HG03175 (cell line): ENCODE data around the gene SCO2.
"Not testable (repeated sequence)": the region's sequence is repeated elsewhere in the genome, so short reads cannot be mapped to it uniquely, and the experiment has no call there.

ENCODE experiments used
- ATAC-seq: cut with Tn5 transposase; IDR thresholded peaks from one replicate; pipeline ENCODE4 v1.9.1; 2021; ENCODE audit warnings: mild to moderate bottlenecking, moderate library complexity; ENCODE audit not compliant: unreplicated experiment

The SCO2 gene

GRCh38 chr22:50551160-50551752 is 25.9 kb upstream of the SCO2 start:
- ATAC-seq: no peak

GRCh38 chr22:50550395-50550794 is 25.0 kb upstream of the SCO2 start:
- ATAC-seq: no peak

- ATAC-seq: no peak
Observed at GRCh38 chr22:50548921-50549790, 23.8 kb upstream of the SCO2 start.

- ATAC-seq: no peak
Observed at GRCh38 chr22:50548040-50548920, 22.9 kb upstream of the SCO2 start.

- ATAC-seq: no peak
Observed at GRCh38 chr22:50547263-50547985, 22.0 kb upstream of the SCO2 start.

- ATAC-seq: no peak
Observed at GRCh38 chr22:50546326-50547262, 21.2 kb upstream of the SCO2 start.

- ATAC-seq: no peak
Observed at GRCh38 chr22:50545522-50546325, 20.3 kb upstream of the SCO2 start, which contains the start of gene KLHDC7B. Gene KLHDC7B, plus strand, starts transcription at chr22:50545899. Its CDS starts 345 bp downstream, at chr22:50546244.

GRCh38 chr22:50544746-50545253 is 19.4 kb upstream of the SCO2 start:
- no peak for ATAC-seq

GRCh38 chr22:50544078-50544745 is 18.8 kb upstream of the SCO2 start:
- no peak for ATAC-seq

- no peak for ATAC-seq
Observed at GRCh38 chr22:50542416-50542927, 17.1 kb upstream of the SCO2 start.

GRCh38 chr22:50541667-50542026 is 16.2 kb upstream of the SCO2 start:
- not testable (repeated sequence) for ATAC-seq

- no peak for ATAC-seq
Observed at GRCh38 chr22:50540381-50540780, 15.0 kb upstream of the SCO2 start.

- ATAC-seq: no peak
Observed at GRCh38 chr22:50537765-50538164, 12.4 kb upstream of the SCO2 start.

GRCh38 chr22:50536226-50536625 is 10.8 kb upstream of the SCO2 start:
- ATAC-seq: no peak

GRCh38 chr22:50535113-50535512 is 9.7 kb upstream of the SCO2 start:
- no peak for ATAC-seq

GRCh38 chr22:50533856-50534711 is 8.7 kb upstream of the SCO2 start:
- ATAC-seq: not testable (repeated sequence)
